Smooth muscle cell of trachea (primary cell): ENCODE results near the gene MTHFD1. TPM values are rescaled to one million over a fixed set of nuclear protein-coding genes. Genes with fewer than 3 reads are reported as not detected.

Experiments used
- total RNA-seq: library from RNA; depleted of rRNA; stranded (reverse); fragments of >200 nt; gene quantifications from 2 replicates; pipeline ENCODE4 v1.2.1, GENCODE V29; 2014

Gene MTHFD1
- 46.5 and 82.2 TPM in 2 replicates for total RNA-seq

GRCh38 chr14:64387782-64388532, at the start of gene MTHFD1:
Gene MTHFD1 (plus strand): TSS chr14:64388353. CDS start chr14:64388428, 75 bp downstream.

GRCh38 chr14:64465191-64465822, 77.2 kb downstream of the MTHFD1 start, which contains the start of gene AKAP5:
Gene AKAP5 (plus strand): TSS chr14:64465499. CDS start chr14:64468395, 2,896 bp downstream.

GRCh38 chr14:64503434-64504309, 115.5 kb downstream of the MTHFD1 start, which contains the start of gene ZBTB25:
Gene ZBTB25 (minus strand): TSS chr14:64503838. CDS start chr14:64490533, 13,305 bp downstream.

GRCh38 chr14:64504310-64504896, 116.2 kb downstream of the MTHFD1 start, which contains the start of gene ZBTB1:
Gene ZBTB1 (plus strand): TSS chr14:64504770. CDS start chr14:64521505, 16,735 bp downstream.

Other genes with a start within 250 kb of the MTHFD1 start
- gene ESR2, start 94.0 kb upstream of the MTHFD1 start, total RNA-seq = 0.29 and 0.50 TPM in 2 replicates
- gene AKAP5, start 77.1 kb downstream of the MTHFD1 start, total RNA-seq = 0.17 and 0.29 TPM in 2 replicates
- 5.7 and 7.8 TPM in 2 replicates for gene ZBTB25, start 115.5 kb downstream of the MTHFD1 start, total RNA-seq
- 36.9 and 41.2 TPM in 2 replicates for gene ZBTB1, start 116.4 kb downstream of the MTHFD1 start, total RNA-seq
- 2.5 and 2.8 TPM in 2 replicates for gene HSPA2, start 152.4 kb downstream of the MTHFD1 start, total RNA-seq
- gene PPP1R36, start 161.6 kb downstream of the MTHFD1 start, total RNA-seq = 1.2 TPM in 1 of 2 replicates, not detected in the other